ENCODE measurements around the gene ABCF1.

The ABCF1 gene

DNA sequence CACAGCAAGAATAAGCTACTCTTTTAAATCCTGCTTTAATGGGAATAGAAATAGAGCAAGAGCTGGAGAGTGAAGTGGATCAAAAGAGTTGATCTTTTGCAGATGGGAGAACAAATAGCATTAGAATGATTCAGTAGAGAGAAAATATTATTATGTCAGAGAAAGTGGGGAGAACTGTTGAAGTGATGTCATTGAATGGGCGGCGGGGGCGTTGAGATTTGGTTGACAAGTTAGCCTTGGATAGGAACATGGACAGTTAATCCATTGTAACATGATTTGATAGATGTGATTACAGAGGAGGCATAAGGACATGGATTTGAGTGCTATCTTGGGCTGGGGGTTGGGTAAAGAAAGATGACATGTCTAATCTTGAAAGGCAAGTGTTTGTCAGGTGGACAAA is 64.6 kb downstream of the ABCF1 start:
- DNase-seq, result no peak

DNA sequence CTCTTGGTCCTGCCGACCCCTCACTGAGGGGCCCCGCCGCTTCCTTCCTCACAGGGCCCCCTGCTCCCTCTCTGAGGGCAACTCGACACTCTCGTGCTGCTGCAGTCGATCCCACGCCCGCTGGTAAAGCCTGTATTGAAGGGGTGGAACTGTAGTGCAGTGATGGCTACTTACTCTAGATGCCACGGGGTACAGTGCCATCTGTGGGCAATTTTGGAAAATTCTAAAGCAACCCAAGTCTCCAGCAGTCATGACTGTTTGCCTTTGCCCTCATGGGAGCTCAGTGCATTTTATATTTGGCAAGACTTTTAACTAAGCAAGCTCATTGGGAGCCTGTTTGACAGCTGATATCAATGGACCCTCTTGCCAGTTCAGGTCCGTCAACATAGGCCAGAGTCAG is 69.2 kb downstream of the ABCF1 start:
- DNase-seq, result no peak

DNA sequence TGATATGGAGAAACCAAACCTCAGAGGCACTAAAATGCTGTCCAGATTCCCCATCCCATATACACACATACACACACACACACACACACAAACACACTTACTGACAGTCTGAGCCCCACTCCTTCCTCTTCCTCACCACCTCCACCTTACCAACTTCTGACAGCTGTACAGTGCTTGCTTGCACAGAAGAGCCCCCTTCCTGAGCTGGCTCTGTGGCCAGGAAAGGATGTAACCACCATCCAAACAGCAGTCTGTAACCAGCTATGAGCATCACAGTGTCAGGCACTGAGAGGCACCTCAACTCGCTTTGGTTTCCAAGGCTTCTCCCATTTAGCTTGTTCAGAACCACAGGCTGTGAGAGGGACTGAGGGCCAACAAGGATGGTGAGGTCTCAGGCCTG is 69.8 kb downstream of the ABCF1 start:
- no peak for DNase-seq
